Measurements from ENCODE around the gene NTRK3.

DNA sequence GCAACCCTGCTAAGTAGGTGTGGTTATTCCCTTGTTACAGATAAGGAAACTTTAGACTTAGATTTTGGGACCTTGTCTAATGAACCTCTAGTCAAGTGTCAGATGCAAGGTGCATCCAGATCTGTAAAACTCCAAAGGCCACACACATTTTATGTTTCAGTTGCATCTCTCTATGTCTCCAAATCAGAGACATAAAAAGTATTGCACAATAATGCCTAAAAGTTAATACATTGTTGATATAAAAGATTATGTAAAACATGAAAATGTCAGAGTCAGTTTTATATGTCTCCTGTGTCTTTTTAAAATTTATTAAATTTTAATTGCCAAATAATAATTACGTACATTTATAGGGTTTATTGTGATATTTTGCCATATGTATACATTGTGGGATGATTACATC is 408.5 kb downstream of the NTRK3 start:
- TF ChIP-seq CTCF (IDR thresholded peaks at IDR 0.05; ENCODE audit: insufficient read depth, low read length), result no peak
- TF ChIP-seq REST (IDR thresholded peaks at IDR 0.05; ENCODE audit: insufficient replicate concordance, low read depth), result no peak
- TF ChIP-seq POLR2AphosphoS5 (IDR thresholded peaks at IDR 0.05; ENCODE audit: low read depth), result no peak
- no peak for TF ChIP-seq SPI1 (IDR thresholded peaks at IDR 0.05; ENCODE audit: borderline replicate concordance, low read depth)
- TF ChIP-seq GABPA (IDR thresholded peaks at IDR 0.05; ENCODE audit: low read depth), result no peak
